CD14-positive monocyte (primary cell): ENCODE data around the gene ARHGEF7. TPM values are rescaled to one million over a fixed set of nuclear protein-coding genes. Genes with fewer than 3 reads are reported as not detected.

Source experiments
- DNase-seq, 3 donors: peaks; one replicate each; pipeline ENCODE4 v3.0.0-alpha.2; 2011 to 2022
- H2AFZ ChIP-seq: 2 replicates; pipeline ENCODE4 v1.6.0; 2012; ENCODE audit warnings: mild to moderate bottlenecking, low read depth, low read length, inconsistent platforms; ENCODE audit not compliant: insufficient read depth, poor library complexity, severe bottlenecking
- H3K27ac ChIP-seq, 2 donors: 1 replicate in 1 of 2; 2 replicates in 1 of 2; pipeline ENCODE4 v1.5.1; 2012 to 2013; ENCODE audit warnings: low read length in 2 of 2, control low read depth in 1 of 2, inconsistent platforms in 1 of 2, low read depth in 1 of 2, mild to moderate bottlenecking in 1 of 2
- H3K27me3 ChIP-seq, 2 donors: one replicate each; pipeline versions ENCODE4 v1.6.0 to v1.6.1; 2011 to 2013; ENCODE audit warnings: low read length in 2 of 2; ENCODE audit not compliant: control insufficient read depth in 2 of 2, insufficient read depth in 2 of 2
- H3K36me3 ChIP-seq, 2 donors: replicated peaks in 1 of 2; 1 replicate in 1 of 2; 2 replicates in 1 of 2; pipeline versions ENCODE4 v1.5.1 to v1.6.1; 2012 to 2013; ENCODE audit warnings: low read length in 2 of 2, control low read depth in 1 of 2, inconsistent platforms in 1 of 2, mild to moderate bottlenecking in 1 of 2; ENCODE audit not compliant: insufficient read depth in 2 of 2, control insufficient read depth in 1 of 2
- H3K4me1 ChIP-seq, 2 donors: 1 replicate in 1 of 2; 2 replicates in 1 of 2; pipeline versions ENCODE4 v1.5.1 to v1.6.1; 2012 to 2013; ENCODE audit warnings: low read length in 2 of 2, control low read depth in 1 of 2, inconsistent platforms in 1 of 2, mild to moderate bottlenecking in 1 of 2, moderate library complexity in 1 of 2; ENCODE audit not compliant: insufficient read depth in 2 of 2, control insufficient read depth in 1 of 2
- H3K4me2 ChIP-seq: replicated peaks from 2 replicates; pipeline ENCODE3; 2012; ENCODE audit warnings: low read length, moderate library complexity, mild to moderate bottlenecking; ENCODE audit not compliant: poor library complexity, severe bottlenecking; ENCODE audit errors: extremely low read depth
- H3K4me3 ChIP-seq, 3 experiments: fragments of 200-600 bp in 1 of 3; sonication (generic) in 1 of 3; replicated peaks in 1 of 3; 1 replicate in 2 of 3; 2 replicates in 1 of 3; pipeline ENCODE4 v1.5.1; 2011 to 2013; ENCODE audit warnings: low read length in 3 of 3, mild to moderate bottlenecking in 3 of 3, control low read depth in 2 of 3, low read depth in 2 of 3, inconsistent platforms in 1 of 3, moderate library complexity in 1 of 3
- H3K79me2 ChIP-seq: 2 replicates; pipeline ENCODE4 v1.6.0; 2012; ENCODE audit warnings: mild to moderate bottlenecking, control low read depth, inconsistent platforms, low read length, moderate library complexity; ENCODE audit not compliant: insufficient read depth
- H3K9ac ChIP-seq: 2 replicates; pipeline ENCODE4 v1.6.0; 2017; ENCODE audit warnings: low read length, mild to moderate bottlenecking; ENCODE audit not compliant: insufficient read depth, poor library complexity, severe bottlenecking
- H3K9me3 ChIP-seq, 2 donors: replicated peaks in 1 of 2; 1 replicate in 1 of 2; 2 replicates in 1 of 2; pipeline versions ENCODE4 v1.5.1 to v1.6.1; 2012 to 2013; ENCODE audit warnings: low read length in 2 of 2, control low read depth in 1 of 2; ENCODE audit not compliant: control insufficient read depth in 1 of 2, insufficient read depth in 1 of 2
- H4K20me1 ChIP-seq: 2 replicates; pipeline ENCODE4 v1.6.0; 2012; ENCODE audit warnings: mild to moderate bottlenecking, low read length, control low read depth, moderate library complexity; ENCODE audit not compliant: insufficient read depth
- H3K27ac Mint-ChIP-seq, 7 donors: one replicate each; pipeline ENCODE4 v1.8.0; 2020; ENCODE audit warnings: mild to moderate bottlenecking in 7 of 7, mixed read lengths in 7 of 7, moderate library complexity in 6 of 7, inconsistent platforms in 2 of 7
- H3K27me3 Mint-ChIP-seq, 3 donors: one replicate each; pipeline ENCODE4 v1.8.0; 2021 to 2022; ENCODE audit warnings: low read depth in 3 of 3, mild to moderate bottlenecking in 3 of 3, mixed read lengths in 3 of 3, moderate library complexity in 3 of 3, inconsistent platforms in 1 of 3
- H3K36me3 Mint-ChIP-seq, 2 donors: one replicate each; pipeline ENCODE4 v1.8.0; 2020; ENCODE audit warnings: mixed read lengths in 2 of 2, inconsistent platforms in 1 of 2, mild to moderate bottlenecking in 1 of 2
- H3K4me1 Mint-ChIP-seq: one replicate; pipeline ENCODE4 v1.8.0; 2020; ENCODE audit warnings: mild to moderate bottlenecking, mixed read lengths
- H3K4me3 Mint-ChIP-seq, 2 donors: one replicate each; pipeline ENCODE4 v1.8.0; 2020; ENCODE audit warnings: mild to moderate bottlenecking in 2 of 2, mixed read lengths in 2 of 2, moderate library complexity in 1 of 2
- H3K9me3 Mint-ChIP-seq, 7 donors: one replicate each; pipeline ENCODE4 v1.8.0; 2020 to 2022; ENCODE audit warnings: mixed read lengths in 7 of 7, mild to moderate bottlenecking in 6 of 7, moderate library complexity in 6 of 7, inconsistent platforms in 2 of 7
- CTCF ChIP-seq: fragments of 200-600 bp; IDR thresholded peaks from one replicate; pipeline ENCODE4 v1.8.0; 2022; ENCODE audit warnings: antibody characterized with exemption, mild to moderate bottlenecking
- WGBS: methylation state at CpG from one replicate; pipeline ENCODE4 v1.1.5; 2013; ENCODE audit warnings: missing lambda C conversion rate; ENCODE audit not compliant: insufficient coverage; 5-methylcytosine and 5-hydroxymethylcytosine counted together
- intact Hi-C, 2 donors: fragments of 100-400 bp; cut with micrococcal nuclease; formaldehyde crosslinking; loops; one replicate each; pipeline versions ENCODE4 v1.15.0 to v1.15.1; 2023
- polyA plus RNA-seq, 3 donors: library from polyadenylated mRNA; depleted of rRNA in 1 of 3; unstranded in 2 of 3; stranded (reverse) in 1 of 3; fragments of 300-500 nt in 2 of 3; fragments of >200 nt in 1 of 3; fragmentation: Illumina TruSeq in 2 of 3; gene quantifications; 1 replicate in 2 of 3; 2 replicates in 1 of 3; pipeline ENCODE4 v1.2.3, GENCODE V29; 2012 to 2021

The ARHGEF7 gene
- polyA plus RNA-seq, 3 donors = 4.6 to 29.0 (median 6.1) TPM

DNA sequence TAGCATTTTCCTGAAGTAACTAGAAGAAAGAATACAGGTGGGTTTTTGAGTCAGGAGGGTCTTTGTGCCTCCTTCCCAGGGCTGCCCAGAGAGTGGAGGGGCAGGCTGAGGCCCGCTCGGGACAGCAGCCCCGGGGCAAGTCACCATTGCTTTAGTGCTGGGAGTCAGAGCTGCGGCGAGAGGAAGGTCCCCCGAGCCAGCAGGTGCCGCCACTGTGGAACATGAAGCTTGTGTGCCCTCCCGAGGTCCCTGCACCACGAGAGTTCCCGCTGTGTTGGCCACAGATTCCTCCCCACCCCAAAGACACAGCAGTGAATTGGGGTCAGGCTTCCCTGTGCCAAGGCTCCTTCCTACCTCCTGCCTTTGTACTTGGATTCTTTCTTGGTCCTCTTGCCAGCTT is 154.4 kb downstream of the ARHGEF7 start:
- TF ChIP-seq CTCF = no peak
- WGBS = 95% methylated on average over 10 of the region's 10 CpGs
- intact Hi-C loops = no loop called here
- no peaks in the 10 kb centered on the region for H3K4me1 Mint-ChIP-seq
- H3K9ac ChIP-seq = no peak overlapping the region
- peaks cover 76 to 84% of the 10 kb centered on the region in 2 donors for H3K36me3 Mint-ChIP-seq
- no peak for DNase-seq
- peaks cover 13% of the 10 kb centered on the region for H4K20me1 ChIP-seq
- H3K4me3 ChIP-seq = no peak overlapping the region
- H3K27ac Mint-ChIP-seq = peak overlapping the region in 1 of 7 donors; percentile 17
- peaks cover 49 to 90% of the 10 kb centered on the region in 2 donors for H3K36me3 ChIP-seq
- no peak overlapping the region for H3K4me2 ChIP-seq
- H3K4me3 Mint-ChIP-seq = no peak overlapping the region
- no peak overlapping the region for H3K27ac ChIP-seq
- H3K9me3 ChIP-seq = no peaks in the 10 kb centered on the region
- H3K4me1 ChIP-seq = no peaks in the 10 kb centered on the region
- H3K27me3 ChIP-seq = no peaks in the 10 kb centered on the region
- no peaks in the 10 kb centered on the region for H3K79me2 ChIP-seq
- no peak overlapping the region for H2AFZ ChIP-seq
- H3K9me3 Mint-ChIP-seq = no peaks in the 10 kb centered on the region
- no peaks in the 10 kb centered on the region for H3K27me3 Mint-ChIP-seq

- Histone ChIP-seq H3K4me3 (no peak overlapping the region), H3K4me2 (no peak overlapping the region), H3K79me2 (no peaks in the 10 kb centered on the region), H3K4me1 (no peaks in the 10 kb centered on the region), H3K27ac (peak overlapping the region in 1 of 2 donors; percentile 7), H3K27me3 (no peaks in the 10 kb centered on the region), H3K36me3 (peaks cover 52 to 95% of the 10 kb centered on the region in 2 donors), H3K9me3 (no peaks in the 10 kb centered on the region), H2AFZ (no peak overlapping the region), H3K9ac (no peak overlapping the region), H4K20me1 (peaks cover 13% of the 10 kb centered on the region)
- intact Hi-C loops = no loop called here
- TF ChIP-seq CTCF = no peak
- H3K4me3 Mint-ChIP-seq = no peak overlapping the region
- 100% methylated on average over 1 of the region's 5 CpGs for WGBS
- no peaks in the 10 kb centered on the region for H3K9me3 Mint-ChIP-seq
- H3K27me3 Mint-ChIP-seq = no peaks in the 10 kb centered on the region
- no peak overlapping the region for H3K27ac Mint-ChIP-seq
- no peaks in the 10 kb centered on the region for H3K4me1 Mint-ChIP-seq
- no peak for DNase-seq
- H3K36me3 Mint-ChIP-seq = peaks cover 77 to 85% of the 10 kb centered on the region in 2 donors
Measured at GRCh38 chr13:111270126-111270525, 155.0 kb downstream of the ARHGEF7 start.
